ENCODE measurements around the gene PUS10. TPM values are rescaled to one million over a fixed set of nuclear protein-coding genes. Genes with fewer than 3 reads are reported as not detected.
A peak's percentile ranks its signal among the peaks of the same experiment; 100 is the strongest.
"Not testable (repeated sequence)": the region's sequence is repeated elsewhere in the genome, so short reads cannot be mapped to it uniquely, and the experiment has no call there.

PUS10 gene
- total RNA-seq, 1 experiment from 2014 or later: 12.1 TPM

DNA sequence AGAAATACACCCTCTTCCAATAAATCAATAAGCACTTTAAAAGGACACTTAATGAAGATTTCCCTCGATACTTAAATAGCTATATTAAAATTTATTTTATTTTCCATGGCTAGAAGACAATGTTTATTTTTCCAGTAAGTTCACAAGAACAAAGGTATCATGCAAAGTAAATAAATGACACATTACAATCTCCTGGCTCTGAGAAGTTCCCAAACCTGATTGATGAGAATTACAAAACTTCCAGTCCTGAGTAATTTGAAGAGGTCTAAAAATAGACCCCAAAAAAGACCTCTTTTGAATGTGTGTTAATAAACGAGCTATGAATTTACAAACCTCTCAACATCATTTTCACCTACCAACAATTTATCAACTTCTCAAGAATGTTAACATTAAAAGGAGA lies 2.1 kb downstream of the PUS10 start:
- H3K27me3 Mint-ChIP-seq (ENCODE audit: insufficient read depth, unreplicated experiment): no peaks in the 10 kb centered on the region
- Histone ChIP-seq H3K4me1 (peaks cover 8% of the 10 kb centered on the region), H3K36me3 (ENCODE audit: control insufficient read depth, insufficient read depth, low read length) (peaks cover under 1% of the 10 kb centered on the region; the same call in 1 of the 2 replicates), H3K27me3 (replicated peaks; ENCODE audit: control insufficient read depth, insufficient read depth, low read length) (no peaks in the 10 kb centered on the region), H3K4me3 (ENCODE audit: low read depth, low read length) (peak overlapping the region; percentile 67), H3K9me3 (no peaks in the 10 kb centered on the region)
- POLR2A ChIA-PET: no interaction called here
- BruUV-seq (replicated peaks): no TSS peak
- intact Hi-C loops (cut with micrococcal nuclease; ENCODE audit: unreplicated experiment): loop anchor here (2.0 to 5.0 kb wide), 3 partner anchors 51 to 161 kb away; partner anchors contain the start of genes REL and SANBR
- peaks cover 22% of the 10 kb centered on the region for H3K36me3 Mint-ChIP-seq (ENCODE audit: insufficient read depth, unreplicated experiment)
- no peaks in the 10 kb centered on the region for H3K4me1 Mint-ChIP-seq (ENCODE audit: low read depth, unreplicated experiment)
- CTCF ChIA-PET: interaction anchor here (0.6 kb wide), 1 partner anchor 833 kb away, joined by 3 read pairs; no protein-coding TSS in a partner anchor
- H3K9me3 Mint-ChIP-seq (ENCODE audit: unreplicated experiment): no peaks in the 10 kb centered on the region
- H3K4me3 Mint-ChIP-seq (ENCODE audit: unreplicated experiment): peak overlapping the region; percentile 88
- TF ChIP-seq, protein P1, sequence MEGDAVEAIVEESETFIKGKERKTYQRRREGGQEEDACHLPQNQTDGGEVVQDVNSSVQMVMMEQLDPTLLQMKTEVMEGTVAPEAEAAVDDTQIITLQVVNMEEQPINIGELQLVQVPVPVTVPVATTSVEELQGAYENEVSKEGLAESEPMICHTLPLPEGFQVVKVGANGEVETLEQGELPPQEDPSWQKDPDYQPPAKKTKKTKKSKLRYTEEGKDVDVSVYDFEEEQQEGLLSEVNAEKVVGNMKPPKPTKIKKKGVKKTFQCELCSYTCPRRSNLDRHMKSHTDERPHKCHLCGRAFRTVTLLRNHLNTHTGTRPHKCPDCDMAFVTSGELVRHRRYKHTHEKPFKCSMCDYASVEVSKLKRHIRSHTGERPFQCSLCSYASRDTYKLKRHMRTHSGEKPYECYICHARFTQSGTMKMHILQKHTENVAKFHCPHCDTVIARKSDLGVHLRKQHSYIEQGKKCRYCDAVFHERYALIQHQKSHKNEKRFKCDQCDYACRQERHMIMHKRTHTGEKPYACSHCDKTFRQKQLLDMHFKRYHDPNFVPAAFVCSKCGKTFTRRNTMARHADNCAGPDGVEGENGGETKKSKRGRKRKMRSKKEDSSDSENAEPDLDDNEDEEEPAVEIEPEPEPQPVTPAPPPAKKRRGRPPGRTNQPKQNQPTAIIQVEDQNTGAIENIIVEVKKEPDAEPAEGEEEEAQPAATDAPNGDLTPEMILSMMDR (IDR thresholded peaks at IDR 0.05; ENCODE audit: insufficient read depth in 1 of 2, low read depth in 1 of 2, low read length in 1 of 2, severe bottlenecking in 1 of 2, unreplicated experiment in 1 of 2): no peak
- peak overlapping the region; percentile 97 for H3K27ac Mint-ChIP-seq (ENCODE audit: unreplicated experiment)
- peak in 1 of 2 experiments; percentile 52 for DNase-seq

DNA sequence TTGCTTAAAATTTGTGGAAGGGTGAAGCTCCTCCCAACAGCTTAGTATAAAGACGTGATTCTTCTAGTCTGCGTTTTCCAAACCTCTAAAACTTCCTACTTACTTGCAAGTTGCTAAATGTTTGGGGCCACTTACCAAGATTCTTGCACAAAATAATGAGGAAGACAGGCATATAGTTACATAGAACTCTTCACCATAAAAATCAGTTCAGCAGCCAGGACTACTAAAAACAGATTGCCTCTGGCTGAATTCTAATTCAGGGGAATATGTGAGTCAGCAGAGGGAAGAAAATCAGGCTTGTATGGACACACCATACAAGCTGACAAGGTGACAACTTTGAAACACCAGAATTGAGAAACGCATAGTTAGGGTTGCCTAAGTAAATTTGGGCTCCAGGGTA lies 3.3 kb downstream of the PUS10 start:
- Mint-ChIP-seq H3K27me3 (ENCODE audit: insufficient read depth, unreplicated experiment) (no peaks in the 10 kb centered on the region), H3K4me3 (ENCODE audit: unreplicated experiment) (peak overlapping the region; percentile 42), H3K36me3 (ENCODE audit: insufficient read depth, unreplicated experiment) (peaks cover 22% of the 10 kb centered on the region), H3K9me3 (ENCODE audit: unreplicated experiment) (no peaks in the 10 kb centered on the region), H3K4me1 (ENCODE audit: low read depth, unreplicated experiment) (no peaks in the 10 kb centered on the region), H3K27ac (ENCODE audit: unreplicated experiment) (peak overlapping the region; percentile 97)
- BruUV-seq (replicated peaks): no TSS peak
- Histone ChIP-seq H3K27me3 (replicated peaks; ENCODE audit: control insufficient read depth, insufficient read depth, low read length) (no peaks in the 10 kb centered on the region), H3K4me1 (peaks cover 8% of the 10 kb centered on the region), H3K36me3 (ENCODE audit: control insufficient read depth, insufficient read depth, low read length) (no peaks in the 10 kb centered on the region), H3K4me3 (ENCODE audit: low read depth, low read length) (no peak overlapping the region), H3K9me3 (no peaks in the 10 kb centered on the region)
- intact Hi-C loops (cut with micrococcal nuclease; ENCODE audit: unreplicated experiment): loop anchor here (5.0 kb wide), 2 partner anchors 53 to 163 kb away; partner anchors contain the start of gene SANBR
- no peak for DNase-seq
- CTCF ChIA-PET: no interaction called here
- TF ChIP-seq, protein P1 (IDR thresholded peaks at IDR 0.05; ENCODE audit: insufficient read depth in 1 of 2, low read depth in 1 of 2, low read length in 1 of 2, severe bottlenecking in 1 of 2, unreplicated experiment in 1 of 2): no peak
- POLR2A ChIA-PET: no interaction called here

DNA sequence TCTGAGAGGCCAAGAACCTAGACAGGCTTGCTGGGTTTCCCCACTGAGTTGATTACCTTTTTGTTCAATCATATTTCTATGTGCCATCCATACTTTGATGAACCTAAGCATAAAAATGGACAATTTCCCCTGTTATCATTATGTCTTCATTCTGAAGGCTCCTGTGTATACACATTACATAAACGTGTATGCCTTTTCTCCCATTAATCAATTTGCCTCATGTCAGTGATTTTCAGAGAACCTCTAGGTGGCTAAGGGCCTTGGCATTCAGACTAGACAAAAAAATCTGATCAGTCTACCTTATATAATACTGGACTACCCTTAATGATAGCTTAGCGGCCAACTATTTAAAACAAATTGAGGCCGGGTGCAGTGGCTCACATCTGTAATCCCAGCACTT lies 4.7 kb downstream of the PUS10 start:
- no peak overlapping the region for H3K4me3 Mint-ChIP-seq (ENCODE audit: unreplicated experiment)
- intact Hi-C loops (cut with micrococcal nuclease; ENCODE audit: unreplicated experiment): no loop called here
- CTCF ChIA-PET: no interaction called here
- no peaks in the 10 kb centered on the region for H3K9me3 Mint-ChIP-seq (ENCODE audit: unreplicated experiment)
- H3K4me1 Mint-ChIP-seq (ENCODE audit: low read depth, unreplicated experiment): no peaks in the 10 kb centered on the region
- H3K27ac Mint-ChIP-seq (ENCODE audit: unreplicated experiment): no peak overlapping the region
- no TSS peak for BruUV-seq (replicated peaks)
- DNase-seq: no peak
- Histone ChIP-seq H3K4me3 (ENCODE audit: low read depth, low read length) (no peak overlapping the region), H3K4me1 (peaks cover 8% of the 10 kb centered on the region), H3K9me3 (no peaks in the 10 kb centered on the region), H3K36me3 (ENCODE audit: control insufficient read depth, insufficient read depth, low read length) (no peaks in the 10 kb centered on the region), H3K27me3 (replicated peaks; ENCODE audit: control insufficient read depth, insufficient read depth, low read length) (no peaks in the 10 kb centered on the region)
- no peaks in the 10 kb centered on the region for H3K27me3 Mint-ChIP-seq (ENCODE audit: insufficient read depth, unreplicated experiment)
- peaks cover 22% of the 10 kb centered on the region for H3K36me3 Mint-ChIP-seq (ENCODE audit: insufficient read depth, unreplicated experiment)
- TF ChIP-seq, protein P1 (IDR thresholded peaks at IDR 0.05; ENCODE audit: insufficient read depth in 1 of 2, low read depth in 1 of 2, low read length in 1 of 2, severe bottlenecking in 1 of 2, unreplicated experiment in 1 of 2): no peak
- POLR2A ChIA-PET: no interaction called here

DNA sequence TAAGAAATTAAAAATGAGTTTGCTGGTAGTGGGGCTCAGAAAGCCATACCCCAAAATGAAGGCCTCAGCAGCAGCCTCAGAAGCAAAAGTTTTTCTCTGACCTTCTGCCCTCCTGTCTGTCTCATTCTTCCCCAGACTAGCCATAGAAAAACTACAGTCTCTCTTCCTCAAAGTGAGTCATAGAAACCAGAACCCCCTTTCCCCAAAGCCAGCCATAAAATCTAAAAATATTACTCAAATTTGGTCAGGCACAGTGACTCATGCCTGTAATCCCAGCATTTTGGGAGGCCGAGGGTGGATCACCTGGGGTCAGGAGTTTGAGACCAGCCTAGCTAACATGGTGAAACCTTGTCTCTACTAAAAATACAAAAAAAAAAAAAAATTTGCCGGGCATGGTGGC lies 5.8 kb downstream of the PUS10 start:
- H3K27me3 ChIP-seq (replicated peaks; ENCODE audit: control insufficient read depth, insufficient read depth, low read length); H3K36me3 ChIP-seq (ENCODE audit: control insufficient read depth, insufficient read depth, low read length); H3K9me3 ChIP-seq; intact Hi-C loops (cut with micrococcal nuclease; ENCODE audit: unreplicated experiment); H3K27ac Mint-ChIP-seq (ENCODE audit: unreplicated experiment); CTCF ChIA-PET; H3K4me3 Mint-ChIP-seq (ENCODE audit: unreplicated experiment); H3K4me1 ChIP-seq; POLR2A ChIA-PET; H3K4me3 ChIP-seq (ENCODE audit: low read depth, low read length); H3K4me1 Mint-ChIP-seq (ENCODE audit: low read depth, unreplicated experiment); BruUV-seq (replicated peaks); DNase-seq; H3K9me3 Mint-ChIP-seq (ENCODE audit: unreplicated experiment); H3K27me3 Mint-ChIP-seq (ENCODE audit: insufficient read depth, unreplicated experiment): not testable (repeated sequence)
- H3K36me3 Mint-ChIP-seq (ENCODE audit: insufficient read depth, unreplicated experiment): peaks cover 11% of the 10 kb centered on the region

Measured in Caco-2 (cell line).